HL-60 (cell line): Measurements from ENCODE around the gene PALB2.

Experiments
- DNase-seq, 2 experiments: peaks; one replicate each; pipeline ENCODE4 v3.0.0-alpha.2; 2010 to 2020; ENCODE audit warnings: low read depth in 1 of 2, low spot score in 1 of 2
- H3K27ac ChIP-seq: fragments of 250-450 bp; sonication (Bioruptor Pico); replicated peaks from 2 replicates; pipeline ENCODE4 v1.5.1; 2020; ENCODE audit warnings: mild to moderate bottlenecking, moderate library complexity
- H3K27me3 ChIP-seq: fragments of 250-450 bp; sonication (Bioruptor Pico); 2 replicates; pipeline ENCODE4 v1.5.1; 2021; ENCODE audit warnings: mild to moderate bottlenecking, moderate library complexity; ENCODE audit not compliant: insufficient read depth, poor library complexity, severe bottlenecking
- H3K4me3 ChIP-seq: replicated peaks from 2 replicates; pipeline ENCODE4 v1.5.1; 2011; ENCODE audit warnings: mild to moderate bottlenecking, control low read depth, low read length; ENCODE audit not compliant: insufficient read depth
- CTCF ChIP-seq: IDR thresholded peaks from one replicate; pipeline ENCODE4 v1.5.1; 2011; ENCODE audit warnings: low read length, control low read depth, inconsistent platforms; ENCODE audit not compliant: insufficient read depth
- GABPA ChIP-seq: IDR thresholded peaks from 2 replicates; pipeline ENCODE4 v1.6.1; 2012; ENCODE audit warnings: low read depth
- POLR2AphosphoS5 ChIP-seq: IDR thresholded peaks from 2 replicates; pipeline ENCODE4 v1.6.1; 2012; ENCODE audit warnings: low read depth
- SPI1 ChIP-seq: IDR thresholded peaks from 2 replicates; pipeline ENCODE4 v1.6.1; 2012; ENCODE audit warnings: low read depth, mild to moderate bottlenecking, borderline replicate concordance
- TF ChIP-seq, protein P1 (sequence below): IDR thresholded peaks from 2 replicates; pipeline ENCODE4 v1.6.1; 2012; ENCODE audit warnings: low read depth; ENCODE audit not compliant: insufficient replicate concordance

The PALB2 gene

GRCh38 chr16:23683487-23683886, 42.4 kb upstream of the PALB2 start:
- no peak overlapping the region for H3K27ac ChIP-seq
- DNase-seq = no peak
- TF ChIP-seq GABPA = no peak
- H3K27me3 ChIP-seq = no peaks in the 10 kb centered on the region
- no peak overlapping the region for H3K4me3 ChIP-seq

GRCh38 chr16:23682181-23682580, 41.1 kb upstream of the PALB2 start:
- peak in 1 of 2 experiments; percentile 45 for DNase-seq
- Histone ChIP-seq H3K27ac (no peak overlapping the region), H3K4me3 (no peak overlapping the region), H3K27me3 (no peaks in the 10 kb centered on the region)
- TF ChIP-seq CTCF (no peak), GABPA (no peak), POLR2AphosphoS5 (no peak), SPI1 (no peak)
- TF ChIP-seq, protein P1, sequence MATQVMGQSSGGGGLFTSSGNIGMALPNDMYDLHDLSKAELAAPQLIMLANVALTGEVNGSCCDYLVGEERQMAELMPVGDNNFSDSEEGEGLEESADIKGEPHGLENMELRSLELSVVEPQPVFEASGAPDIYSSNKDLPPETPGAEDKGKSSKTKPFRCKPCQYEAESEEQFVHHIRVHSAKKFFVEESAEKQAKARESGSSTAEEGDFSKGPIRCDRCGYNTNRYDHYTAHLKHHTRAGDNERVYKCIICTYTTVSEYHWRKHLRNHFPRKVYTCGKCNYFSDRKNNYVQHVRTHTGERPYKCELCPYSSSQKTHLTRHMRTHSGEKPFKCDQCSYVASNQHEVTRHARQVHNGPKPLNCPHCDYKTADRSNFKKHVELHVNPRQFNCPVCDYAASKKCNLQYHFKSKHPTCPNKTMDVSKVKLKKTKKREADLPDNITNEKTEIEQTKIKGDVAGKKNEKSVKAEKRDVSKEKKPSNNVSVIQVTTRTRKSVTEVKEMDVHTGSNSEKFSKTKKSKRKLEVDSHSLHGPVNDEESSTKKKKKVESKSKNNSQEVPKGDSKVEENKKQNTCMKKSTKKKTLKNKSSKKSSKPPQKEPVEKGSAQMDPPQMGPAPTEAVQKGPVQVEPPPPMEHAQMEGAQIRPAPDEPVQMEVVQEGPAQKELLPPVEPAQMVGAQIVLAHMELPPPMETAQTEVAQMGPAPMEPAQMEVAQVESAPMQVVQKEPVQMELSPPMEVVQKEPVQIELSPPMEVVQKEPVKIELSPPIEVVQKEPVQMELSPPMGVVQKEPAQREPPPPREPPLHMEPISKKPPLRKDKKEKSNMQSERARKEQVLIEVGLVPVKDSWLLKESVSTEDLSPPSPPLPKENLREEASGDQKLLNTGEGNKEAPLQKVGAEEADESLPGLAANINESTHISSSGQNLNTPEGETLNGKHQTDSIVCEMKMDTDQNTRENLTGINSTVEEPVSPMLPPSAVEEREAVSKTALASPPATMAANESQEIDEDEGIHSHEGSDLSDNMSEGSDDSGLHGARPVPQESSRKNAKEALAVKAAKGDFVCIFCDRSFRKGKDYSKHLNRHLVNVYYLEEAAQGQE = no peak

GRCh38 chr16:23679986-23680336, 38.9 kb upstream of the PALB2 start:
- Histone ChIP-seq H3K27ac (peak overlapping the region; percentile 80), H3K27me3 (no peaks in the 10 kb centered on the region), H3K4me3 (peak overlapping the region; percentile 61)
- no peak for TF ChIP-seq GABPA
- no peak for TF ChIP-seq CTCF
- DNase-seq = no peak

- peak; percentile 82 to 87 for DNase-seq
- TF ChIP-seq POLR2AphosphoS5 = no peak
- TF ChIP-seq GABPA = no peak
- TF ChIP-seq CTCF = no peak
- TF ChIP-seq, protein P1 = no peak
- TF ChIP-seq SPI1 = peak; percentile 61; the same call in 1 of the 2 replicates
- H3K27ac ChIP-seq = peak overlapping the region; percentile 80
- H3K4me3 ChIP-seq = peak overlapping the region; percentile 61
- H3K27me3 ChIP-seq = no peaks in the 10 kb centered on the region
Observed at GRCh38 chr16:23679274-23679985, 38.3 kb upstream of the PALB2 start.
